ENCODE data around the gene JAKMIP1.

- TF ChIP-seq POLR2A (IDR thresholded peaks at IDR 0.05; ENCODE audit: low read length) = no peak
- TF ChIP-seq GATA1 (IDR thresholded peaks at IDR 0.05; ENCODE audit: low read depth, low read length) = no peak
These were observed 209.7 kb downstream of the JAKMIP1 start for GRCh38 chr4:5990446-5991160.

Data from erythroblast (primary cell).